Erythroblast (primary cell): Measurements from ENCODE around the gene ZNF331.

Experiments
- GATA1 ChIP-seq: IDR thresholded peaks from 2 replicates; pipeline ENCODE4 v1.6.1; 2011; ENCODE audit warnings: low read depth, mild to moderate bottlenecking, control low read depth, low read length, moderate library complexity
- POLR2A ChIP-seq: IDR thresholded peaks from 2 replicates; pipeline ENCODE4 v1.6.1; 2011; ENCODE audit warnings: mild to moderate bottlenecking, low read length

DNA sequence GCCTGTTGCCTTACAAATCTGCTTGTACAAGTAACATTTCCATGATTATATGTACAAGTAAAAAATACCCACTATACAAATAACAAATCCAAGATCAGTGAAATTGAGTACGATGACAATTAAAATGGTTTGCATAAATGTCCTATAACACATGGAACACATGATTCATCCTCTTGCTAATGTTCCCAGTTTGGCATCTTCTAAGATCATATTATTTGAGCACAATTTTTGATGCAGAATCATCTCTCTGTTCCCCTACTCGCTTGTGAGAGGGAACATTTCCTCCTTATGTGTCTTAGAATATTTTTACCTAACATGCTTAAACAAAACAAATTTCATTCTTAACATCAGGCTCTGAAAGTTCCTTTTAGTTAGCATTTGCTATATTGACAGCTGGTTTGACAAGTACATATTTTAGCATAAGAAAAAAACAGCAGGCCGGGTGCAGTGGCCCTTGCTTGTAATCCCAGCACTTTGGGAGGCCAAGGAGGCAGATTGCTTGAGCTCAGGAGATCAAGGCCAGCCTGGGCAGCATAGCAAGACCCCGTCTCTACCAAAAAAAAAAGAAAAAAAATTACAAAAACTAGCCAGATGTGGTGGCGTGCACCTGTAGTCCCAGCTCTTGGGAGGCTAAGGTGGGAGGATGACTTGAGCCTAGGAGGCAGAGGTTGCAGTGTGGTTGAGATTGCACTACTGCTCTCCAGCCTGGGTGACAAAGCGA, 14.2 kb downstream of the ZNF331 start:
- no peak for TF ChIP-seq POLR2A
- no peak for TF ChIP-seq GATA1
